Measurements from ENCODE around the gene BAHCC1. TPM values are rescaled to one million over a fixed set of nuclear protein-coding genes. Genes with fewer than 3 reads are reported as not detected.

BAHCC1 gene
- total and polyA plus RNA-seq, 2 of the 8 experiments (the other 6 are each of a cell fraction or from before 2014, with no cell fraction given), result 0.26 to 0.58 TPM

GRCh38 chr17:81397314-81398175 is 2.3 kb downstream of the BAHCC1 start (continued):
- TF ChIP-seq POLR2A (IDR thresholded peaks at IDR 0.05; ENCODE audit: control extremely low read depth in 1 of 2, low read depth in 2 of 2, low read length in 2 of 2) (no peak), TAF1 (IDR thresholded peaks at IDR 0.05; ENCODE audit: low read depth, low read length) (peak; percentile 3; the same call in 1 of the 2 replicates), NANOG (IDR thresholded peaks at IDR 0.05; ENCODE audit: insufficient read depth, low read depth, low read length, poor library complexity, severe bottlenecking) (no peak), YY1 (IDR thresholded peaks at IDR 0.05; ENCODE audit: low read depth, low read length) (0 out of 2 replicates have a peak, but pooled peaks have one; percentile 39), EGR1 (IDR thresholded peaks at IDR 0.05; ENCODE audit: borderline replicate concordance, low read depth, low read length) (peak; percentile 86; the same call in 1 of the 2 replicates), GABPA (IDR thresholded peaks at IDR 0.05; ENCODE audit: borderline replicate concordance, insufficient read depth, low read length) (peak; percentile 73), HDAC2 (IDR thresholded peaks at IDR 0.05; ENCODE audit: borderline replicate concordance in 1 of 2, low read depth in 2 of 2, low read length in 2 of 2) (0 out of 4 replicates have a peak, but pooled peaks of 1 of the 2 experiments have one; percentile 6), CTBP2 (IDR thresholded peaks at IDR 0.05; ENCODE audit: borderline replicate concordance, insufficient read depth, insufficient read length, low read length) (peak; percentile 99), HDAC6 (IDR thresholded peaks at IDR 0.05; ENCODE audit: low read depth, low read length) (no peak)

Measured in H1 (cell line).